Activated CD4-positive, alpha-beta T cell treated with anti-CD3 and anti-CD28 coated beads, Interleukin-2, amount 50 U/mL, for 1 hour (primary cell): ENCODE results near the gene ALG5.

Source experiments
- DNase-seq: peaks from one replicate; pipeline ENCODE4 v3.0.0-alpha.2; 2020

ALG5 gene

DNA sequence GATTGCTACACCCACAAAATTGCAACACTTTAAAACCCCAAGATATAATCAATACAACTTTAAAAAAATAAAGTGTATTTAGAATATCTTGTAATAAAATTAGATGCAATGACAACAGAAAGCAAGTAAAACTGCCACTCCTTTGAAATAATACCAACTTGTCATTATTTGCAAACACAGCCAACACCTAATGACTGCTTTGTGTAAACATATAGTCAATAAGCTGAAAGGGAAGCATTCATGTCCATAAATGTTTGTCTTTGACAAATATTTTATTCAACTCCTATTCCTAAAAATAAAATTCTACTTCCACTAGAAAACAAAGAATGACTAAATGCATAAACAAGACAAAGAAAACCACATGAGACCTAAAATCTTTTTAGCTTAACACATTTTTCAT, 85.7 kb downstream of the ALG5 start:
- no peak for DNase-seq

- DNase-seq, result no peak
These were observed 86.2 kb downstream of the ALG5 start for GRCh38 chr13:36912973-36913372.

DNA sequence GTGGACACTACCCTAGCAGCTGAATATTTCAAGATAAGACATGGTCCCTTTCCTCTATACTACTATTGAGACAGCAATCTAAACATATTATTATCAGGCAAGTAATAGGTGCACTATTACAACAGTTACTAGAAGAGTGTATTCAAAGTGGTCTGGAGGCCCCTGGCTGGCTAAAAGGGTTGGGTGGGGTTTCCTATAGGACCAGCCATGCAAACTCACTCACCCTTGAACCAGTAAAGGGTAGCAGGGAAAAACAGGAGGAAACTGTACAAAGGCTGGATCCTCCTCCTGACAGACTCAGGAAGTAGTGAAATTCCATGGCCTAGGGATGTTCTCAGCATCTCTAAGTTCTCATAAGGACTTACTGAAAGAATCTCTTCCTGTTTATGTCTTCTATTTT, 86.8 kb downstream of the ALG5 start:
- DNase-seq, result no peak

- no peak for DNase-seq
These were observed 88.6 kb downstream of the ALG5 start for GRCh38 chr13:36910545-36910944.

GRCh38 chr13:36907821-36908220, 91.3 kb downstream of the ALG5 start:
- DNase-seq, result no peak

GRCh38 chr13:36907266-36907665, 91.9 kb downstream of the ALG5 start:
- DNase-seq, result no peak

DNA sequence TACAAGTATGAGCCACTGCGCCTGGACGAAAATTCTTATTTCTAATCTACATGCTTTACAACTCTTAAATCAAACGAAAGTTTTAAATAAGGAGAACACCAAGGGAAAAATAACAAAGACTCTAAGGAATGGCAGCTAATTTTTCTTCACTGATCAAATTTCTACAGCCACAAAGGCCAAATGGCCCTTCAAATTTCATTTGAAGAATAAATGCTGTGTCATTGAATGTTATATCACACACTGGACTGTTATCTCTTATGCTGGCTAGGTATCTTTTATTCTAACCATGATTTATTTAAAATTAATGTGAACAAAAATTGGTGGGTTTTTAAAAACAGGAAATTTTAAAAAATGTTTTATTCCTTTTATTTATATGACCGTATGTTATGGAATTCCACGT, 93.2 kb downstream of the ALG5 start:
- no peak for DNase-seq

DNA sequence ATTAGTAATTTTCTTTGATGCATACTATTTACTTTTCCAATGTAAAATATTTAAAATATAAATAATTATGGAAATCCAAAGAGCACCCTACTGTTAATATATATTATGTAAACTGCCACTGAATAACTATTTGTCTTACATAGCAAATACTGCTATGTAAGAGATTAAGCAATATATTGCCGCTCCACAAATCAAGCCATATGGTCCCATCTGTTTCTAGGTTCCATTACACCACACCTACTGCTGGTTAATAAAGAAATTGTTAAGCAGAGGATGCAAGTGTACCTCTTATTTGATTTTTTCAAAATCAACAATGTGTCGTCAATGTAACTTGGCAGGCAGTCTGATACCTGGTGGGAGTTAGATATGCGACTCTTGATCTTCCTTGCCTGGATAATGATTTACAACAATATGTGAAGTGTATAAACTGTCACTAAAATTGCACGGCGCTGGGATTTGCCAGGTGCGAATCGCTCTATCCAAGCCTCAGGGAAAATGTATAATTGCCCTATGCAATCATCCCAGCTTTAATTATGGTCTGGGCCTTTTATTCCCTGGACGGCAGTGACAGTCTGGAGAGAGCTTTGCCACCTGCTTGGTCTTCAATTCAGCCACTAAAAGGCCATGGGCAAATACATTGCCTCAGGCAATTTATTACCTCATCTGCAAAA, 95.1 kb downstream of the ALG5 start:
- DNase-seq, result no peak
